Measurements from ENCODE around the gene SYT17.
A peak's percentile ranks its signal among the peaks of the same experiment; 100 is the strongest.

Gene SYT17

GRCh38 chr16:19167710-19168370 is at the start of gene SYT17:
Gene SYT17 (plus strand): TSS chr16:19168240. CDS start chr16:19168647, 407 bp downstream.
- peak; percentile 73 for DNase-seq (ENCODE audit: low read depth)

GRCh38 chr16:19118938-19119431 is 49.1 kb upstream of the SYT17 start:
- DNase-seq (ENCODE audit: low read depth): peak; percentile 45

- no peak for DNase-seq (ENCODE audit: low read depth)
These were observed 48.5 kb upstream of the SYT17 start for GRCh38 chr16:19119564-19119963.

GRCh38 chr16:19123535-19124178 is 44.4 kb upstream of the SYT17 start:
- DNase-seq (ENCODE audit: low read depth): no peak

GRCh38 chr16:19126300-19126699 is 41.7 kb upstream of the SYT17 start:
- no peak for DNase-seq (ENCODE audit: low read depth)

- DNase-seq (ENCODE audit: low read depth): no peak
These were observed 40.8 kb upstream of the SYT17 start for GRCh38 chr16:19127205-19127604.

GRCh38 chr16:19127674-19128131 is 40.3 kb upstream of the SYT17 start:
- DNase-seq (ENCODE audit: low read depth): no peak

GRCh38 chr16:19128454-19129200 is 39.4 kb upstream of the SYT17 start:
- no peak for DNase-seq (ENCODE audit: low read depth)

- DNase-seq (ENCODE audit: low read depth): no peak
These were observed 37.7 kb upstream of the SYT17 start for GRCh38 chr16:19130385-19130784.

- DNase-seq (ENCODE audit: low read depth): no peak
These were observed 36.9 kb upstream of the SYT17 start for GRCh38 chr16:19130852-19131824.

- DNase-seq (ENCODE audit: low read depth): no peak
These were observed 36.2 kb upstream of the SYT17 start for GRCh38 chr16:19131825-19132218.

GRCh38 chr16:19132255-19132654 is 35.8 kb upstream of the SYT17 start:
- no peak for DNase-seq (ENCODE audit: low read depth)

- no peak for DNase-seq (ENCODE audit: low read depth)
These were observed 35.1 kb upstream of the SYT17 start for GRCh38 chr16:19132898-19133297.

- no peak for DNase-seq (ENCODE audit: low read depth)
These were observed 34.4 kb upstream of the SYT17 start for GRCh38 chr16:19133600-19133999.

- no peak for DNase-seq (ENCODE audit: low read depth)
These were observed 32.7 kb upstream of the SYT17 start for GRCh38 chr16:19135201-19135842.

GRCh38 chr16:19135896-19136438 is 32.1 kb upstream of the SYT17 start:
- no peak for DNase-seq (ENCODE audit: low read depth)

GRCh38 chr16:19136549-19137196 is 31.4 kb upstream of the SYT17 start:
- DNase-seq (ENCODE audit: low read depth): no peak

GRCh38 chr16:19137201-19138128 is 30.6 kb upstream of the SYT17 start:
- no peak for DNase-seq (ENCODE audit: low read depth)

GRCh38 chr16:19138601-19139000 is 29.4 kb upstream of the SYT17 start:
- no peak for DNase-seq (ENCODE audit: low read depth)

Data from activated T-cell treated with anti-CD3 and anti-CD28 coated beads for 48 hours (primary cell).